IMR-90 (cell line): ENCODE measurements around the gene LGALS3. TPM values are rescaled to one million over a fixed set of nuclear protein-coding genes. Genes with fewer than 3 reads are reported as not detected.
A peak's percentile ranks its signal among the peaks of the same experiment; 100 is the strongest.

Source experiments
- ATAC-seq: fragments of 200-7000 bp; cut with Tn5 transposase; 2 replicates; pipeline ENCODE4 v1.9.1; 2020; ENCODE audit warnings: low read depth, mild to moderate bottlenecking, moderate library complexity
- BruUV-seq: library from RNA; stranded (reverse); fragments of 400-500 nt; replicated peaks from 2 replicates; lab custom pipeline; 2021; lab: Mats Ljungman, UMichigan
- CTCF ChIA-PET: fragments of 300-600 bp; formaldehyde crosslinking; extraction: SDS; loops from one replicate; lab custom pipeline; 2021; ENCODE audit warnings: antibody characterized with exemption; lab: Yijun Ruan, JAX
- POLR2A ChIA-PET: fragments of 300-600 bp; sonication (Branson Sonifier 250); formaldehyde crosslinking; loops from one replicate; lab custom pipeline; 2022; ENCODE audit warnings: antibody characterized with exemption; ENCODE audit not compliant: unreplicated experiment; lab: Charles Lee
- DNase-seq: peaks from one replicate; pipeline ENCODE4 v3.0.0; 2013
- H2AFZ ChIP-seq: replicated peaks from 2 replicates; pipeline ENCODE3; 2013; ENCODE audit warnings: low read length, mild to moderate bottlenecking; ENCODE audit not compliant: poor library complexity
- H2AK5ac ChIP-seq: 2 replicates; pipeline ENCODE4 v1.6.1; 2013; ENCODE audit warnings: low read depth, low read length, inconsistent platforms
- H2AK9ac ChIP-seq: replicated peaks from 2 replicates; pipeline ENCODE3; 2013; ENCODE audit warnings: mild to moderate bottlenecking, low read depth, low read length, moderate library complexity; ENCODE audit not compliant: poor library complexity
- H2BK120ac ChIP-seq: 2 replicates; pipeline ENCODE4 v1.6.1; 2013; ENCODE audit warnings: low read depth, low read length, inconsistent platforms
- H2BK15ac ChIP-seq: 3 replicates; pipeline ENCODE4 v1.6.1; 2013; ENCODE audit warnings: low read depth, low read length, inconsistent platforms
- H2BK20ac ChIP-seq: 2 replicates; pipeline ENCODE4 v1.6.1; 2013; ENCODE audit warnings: low read depth, mild to moderate bottlenecking, inconsistent platforms, low read length, moderate library complexity
- H2BK5ac ChIP-seq: 2 replicates; pipeline ENCODE4 v1.6.1; 2013; ENCODE audit warnings: mild to moderate bottlenecking, low read depth, low read length, inconsistent platforms; ENCODE audit not compliant: poor library complexity, severe bottlenecking
- H3K14ac ChIP-seq: replicated peaks from 2 replicates; pipeline ENCODE4 v1.6.1; 2013; ENCODE audit warnings: low read depth, low read length, inconsistent platforms
- H3K18ac ChIP-seq: 2 replicates; pipeline ENCODE4 v1.6.1; 2013; ENCODE audit warnings: low read depth, low read length, control low read depth
- H3K23ac ChIP-seq: 2 replicates; pipeline ENCODE4 v1.6.1; 2013; ENCODE audit warnings: low read depth, low read length, inconsistent platforms
- H3K27ac ChIP-seq: 2 replicates; pipeline ENCODE4 v1.5.1; 2013; ENCODE audit warnings: mild to moderate bottlenecking, control low read depth, low read length; ENCODE audit not compliant: insufficient read depth
- H3K27me3 ChIP-seq: 2 replicates; pipeline ENCODE4 v1.6.1; 2013; ENCODE audit warnings: low read length; ENCODE audit not compliant: control insufficient read depth, insufficient read depth
- H3K36me3 ChIP-seq: 2 replicates; pipeline ENCODE4 v1.6.1; 2013; ENCODE audit warnings: low read length, mixed read lengths; ENCODE audit not compliant: control insufficient read depth, insufficient read depth
- H3K4ac ChIP-seq: 2 replicates; pipeline ENCODE4 v1.6.1; 2013; ENCODE audit warnings: low read depth, low read length, inconsistent platforms
- H3K4me1 ChIP-seq: 2 replicates; pipeline ENCODE4 v1.6.1; 2013; ENCODE audit warnings: low read length, mixed read lengths; ENCODE audit not compliant: control insufficient read depth, insufficient read depth
- H3K4me2 ChIP-seq: 2 replicates; pipeline ENCODE4 v1.6.1; 2013; ENCODE audit warnings: low read depth, mild to moderate bottlenecking, control low read depth, low read length, moderate library complexity
- H3K4me3 ChIP-seq: 2 replicates; pipeline ENCODE4 v1.5.1; 2013; ENCODE audit warnings: low read depth, mild to moderate bottlenecking, control low read depth, low read length, moderate library complexity; ENCODE audit not compliant: insufficient read depth
- H3K56ac ChIP-seq: 2 replicates; pipeline ENCODE4 v1.6.1; 2013; ENCODE audit warnings: low read length, inconsistent platforms; ENCODE audit not compliant: insufficient read depth; ENCODE audit errors: extremely low read depth
- H3K79me1 ChIP-seq, 2 experiments: 2 replicates each; pipeline ENCODE4 v1.6.1; 2013; ENCODE audit warnings: low read length in 2 of 2, inconsistent platforms in 1 of 2, low read depth in 1 of 2
- H3K9ac ChIP-seq: 2 replicates; pipeline ENCODE4 v1.6.1; 2013; ENCODE audit warnings: low read depth, low read length, control low read depth
- H3K9me1 ChIP-seq: 2 replicates; pipeline ENCODE4 v1.6.1; 2013; ENCODE audit warnings: low read length, inconsistent platforms; ENCODE audit not compliant: insufficient read depth
- H3K9me3 ChIP-seq: 2 replicates; pipeline ENCODE4 v1.6.1; 2013; ENCODE audit warnings: low read length; ENCODE audit not compliant: control insufficient read depth, insufficient read depth
- H4K20me1 ChIP-seq: 2 replicates; pipeline ENCODE4 v1.6.1; 2013; ENCODE audit warnings: low read length, inconsistent platforms; ENCODE audit not compliant: insufficient read depth
- H4K5ac ChIP-seq: 2 replicates; pipeline ENCODE4 v1.6.1; 2013; ENCODE audit warnings: mild to moderate bottlenecking, low read depth, low read length, control low read depth
- H4K8ac ChIP-seq, 2 experiments: 2 replicates each; pipeline ENCODE4 v1.6.1; 2013; ENCODE audit warnings: low read depth in 2 of 2, low read length in 2 of 2, control low read depth in 1 of 2, inconsistent platforms in 1 of 2
- H4K91ac ChIP-seq: 2 replicates; pipeline ENCODE4 v1.6.1; 2013; ENCODE audit warnings: low read depth, low read length, inconsistent platforms; ENCODE audit not compliant: insufficient read depth
- FOS ChIP-seq: fragments of 150-350 bp; IDR thresholded peaks from 2 replicates; pipeline ENCODE4 v1.6.1; 2016; ENCODE audit warnings: low read depth, low read length
- POLR2A ChIP-seq: IDR thresholded peaks from 2 replicates; pipeline ENCODE4 v1.6.1; 2012; ENCODE audit warnings: mild to moderate bottlenecking, low read depth, low read length
- SMC3 ChIP-seq: fragments of 150-350 bp; IDR thresholded peaks from 2 replicates; pipeline ENCODE4 v1.6.1; 2016; ENCODE audit warnings: low read depth, mild to moderate bottlenecking, antibody characterized with exemption, low read length, moderate library complexity
- WGBS, 2 experiments: methylation state at CpG; one replicate each; pipeline versions ENCODE4 v1.1.5 to v1.1.7; 2013; ENCODE audit warnings: missing lambda C conversion rate in 2 of 2; ENCODE audit not compliant: insufficient read length in 1 of 2; ENCODE audit errors: extremely low coverage in 2 of 2; 5-methylcytosine and 5-hydroxymethylcytosine counted together
- dilution Hi-C: fragments of 300-500 bp; cut with HindIII; formaldehyde crosslinking; loops from one replicate; pipeline ENCODE4 v1.14.3; 2018; ENCODE audit warnings: low sequenced_read_pairs; ENCODE audit not compliant: unreplicated experiment
- in situ Hi-C: fragments of 300-500 bp; cut with MboI; formaldehyde crosslinking; loops from 3 replicates; pipeline ENCODE4 v1.14.3; 2019; ENCODE audit warnings: low sequenced_read_pairs, inconsistent platforms, mixed read lengths
- intact Hi-C: fragments of 100-400 bp; cut with micrococcal nuclease; formaldehyde crosslinking; loops from 2 replicates; pipeline ENCODE4 v1.10.0; 2022
- polyA plus RNA-seq, 3 experiments: library from polyadenylated mRNA; depleted of rRNA; stranded (reverse); fragments of >200 nt; gene quantifications; 2 replicates each; pipeline ENCODE4 v1.2.3, GENCODE V29; 2012; ENCODE audit warnings: low replicate concordance in 1 of 3
- total RNA-seq: library from RNA; depleted of rRNA; stranded (reverse); fragments of >200 nt; gene quantifications from 2 replicates; pipeline ENCODE4 v1.2.3, GENCODE V29; 2012
- TF ChIP-seq, protein P1 (sequence below): fragments of 150-350 bp; IDR thresholded peaks from 2 replicates; pipeline ENCODE4 v1.6.1; 2017; ENCODE audit warnings: mild to moderate bottlenecking, antibody characterized with exemption, low read length, low read depth

LGALS3 gene
- total and polyA plus RNA-seq, 2 of the 4 experiments (the other 2 are of a cell fraction): 84.4 to 171 TPM

- H3K27me3 ChIP-seq: no peaks in the 10 kb centered on the region
- peak overlapping the region; percentile 12; the same call in 1 of the 2 replicates for H2BK120ac ChIP-seq
- BruUV-seq: no TSS peak
- TF ChIP-seq, protein P1, sequence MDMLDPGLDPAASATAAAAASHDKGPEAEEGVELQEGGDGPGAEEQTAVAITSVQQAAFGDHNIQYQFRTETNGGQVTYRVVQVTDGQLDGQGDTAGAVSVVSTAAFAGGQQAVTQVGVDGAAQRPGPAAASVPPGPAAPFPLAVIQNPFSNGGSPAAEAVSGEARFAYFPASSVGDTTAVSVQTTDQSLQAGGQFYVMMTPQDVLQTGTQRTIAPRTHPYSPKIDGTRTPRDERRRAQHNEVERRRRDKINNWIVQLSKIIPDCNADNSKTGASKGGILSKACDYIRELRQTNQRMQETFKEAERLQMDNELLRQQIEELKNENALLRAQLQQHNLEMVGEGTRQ: no peak
- TF ChIP-seq FOS (no peak), POLR2A (no peak), SMC3 (no peak)
- no peak overlapping the region for H4K8ac ChIP-seq
- no peak overlapping the region for H3K4me2 ChIP-seq
- peak overlapping the region; percentile 44; the same call in 2 of the 3 replicates for H2BK15ac ChIP-seq
- H3K9me3 ChIP-seq: no peaks in the 10 kb centered on the region
- no peak overlapping the region for H3K18ac ChIP-seq
- ChIA-PET CTCF (interaction anchor here (1.6 to 1.7 kb wide), 2 partner anchors 44 to 69 kb away, joined by 7 to 8 read pairs; no protein-coding TSS in a partner anchor), POLR2A (no interaction called here)
- dilution Hi-C loops (no loop called here), in situ Hi-C loops (no loop called here), intact Hi-C loops (loop anchor here (5.0 kb wide), 2 partner anchors 35 to 340 kb away; partner anchors contain the start of gene LGALS3)
- WGBS, 2 experiments: 90% methylated on average over 3 of the region's 4 CpGs; no CpG with 5 or more reads in 1 of the 2 experiments
- peak overlapping the region; percentile 36 for H2BK5ac ChIP-seq
- peak overlapping the region; percentile 18; the same call in 1 of the 2 replicates for H2BK20ac ChIP-seq
- DNase-seq (no peak), ATAC-seq (no peak)
- peaks cover 3% of the 10 kb centered on the region; the same call in 1 of the 2 replicates for H3K4me1 ChIP-seq
- no peak overlapping the region for H3K27ac ChIP-seq
- no peak overlapping the region for H2AK9ac ChIP-seq
- H4K5ac ChIP-seq: no peak overlapping the region
- no peak overlapping the region for H4K91ac ChIP-seq
- no peak overlapping the region for H3K4me3 ChIP-seq
- peak overlapping the region; percentile 36; the same call in 1 of the 2 replicates for H3K4ac ChIP-seq
- H3K79me1 ChIP-seq: 0 out of 4 replicates have a peak, but pooled peaks cover 0 to 4% of the 10 kb centered on the region in 2 experiments
- no peak overlapping the region for H3K56ac ChIP-seq
- 0 out of 2 replicates have a peak overlapping the region, but pooled peaks have one; percentile 7 for H3K23ac ChIP-seq
- peak overlapping the region; percentile 47 for H2AFZ ChIP-seq
- peaks cover 4% of the 10 kb centered on the region for H3K9me1 ChIP-seq
- no peaks in the 10 kb centered on the region for H3K36me3 ChIP-seq
- H4K20me1 ChIP-seq: no peaks in the 10 kb centered on the region
- no peak overlapping the region for H3K14ac ChIP-seq
- H3K9ac ChIP-seq: no peak overlapping the region
- peak overlapping the region; percentile 43; the same call in 1 of the 2 replicates for H2AK5ac ChIP-seq
Observed at GRCh38 chr14:55092341-55092740, 36.7 kb upstream of the LGALS3 start.
